LNCAP (cell line): ENCODE measurements around the gene SQSTM1.

Source experiments
- TF ChIP-seq, protein P1 (sequence below): fragments of 450-650 bp; IDR thresholded peaks from 2 replicates; pipeline ENCODE4 v1.5.1; 2017; ENCODE audit warnings: mild to moderate bottlenecking

The SQSTM1 gene

DNA sequence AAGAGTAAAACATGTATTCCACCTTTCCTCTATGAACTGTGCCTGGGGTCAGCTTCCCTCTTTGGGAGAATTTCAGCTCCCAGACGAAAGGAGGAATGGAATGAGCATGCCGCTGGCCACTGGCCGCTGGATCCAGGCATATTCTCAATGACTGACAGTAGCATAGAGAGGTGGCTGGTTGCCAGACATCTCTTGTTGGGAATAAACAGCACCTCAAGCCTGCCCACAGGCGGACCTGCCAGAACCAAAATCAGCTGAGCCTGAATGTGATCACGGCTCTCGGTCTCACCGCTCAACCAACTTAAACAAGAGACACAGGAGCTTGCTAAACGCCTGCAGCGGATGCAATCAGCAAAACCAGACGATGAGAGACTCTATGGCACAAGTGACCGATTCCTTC lies 66.4 kb downstream of the SQSTM1 start:
- TF ChIP-seq, protein P1, sequence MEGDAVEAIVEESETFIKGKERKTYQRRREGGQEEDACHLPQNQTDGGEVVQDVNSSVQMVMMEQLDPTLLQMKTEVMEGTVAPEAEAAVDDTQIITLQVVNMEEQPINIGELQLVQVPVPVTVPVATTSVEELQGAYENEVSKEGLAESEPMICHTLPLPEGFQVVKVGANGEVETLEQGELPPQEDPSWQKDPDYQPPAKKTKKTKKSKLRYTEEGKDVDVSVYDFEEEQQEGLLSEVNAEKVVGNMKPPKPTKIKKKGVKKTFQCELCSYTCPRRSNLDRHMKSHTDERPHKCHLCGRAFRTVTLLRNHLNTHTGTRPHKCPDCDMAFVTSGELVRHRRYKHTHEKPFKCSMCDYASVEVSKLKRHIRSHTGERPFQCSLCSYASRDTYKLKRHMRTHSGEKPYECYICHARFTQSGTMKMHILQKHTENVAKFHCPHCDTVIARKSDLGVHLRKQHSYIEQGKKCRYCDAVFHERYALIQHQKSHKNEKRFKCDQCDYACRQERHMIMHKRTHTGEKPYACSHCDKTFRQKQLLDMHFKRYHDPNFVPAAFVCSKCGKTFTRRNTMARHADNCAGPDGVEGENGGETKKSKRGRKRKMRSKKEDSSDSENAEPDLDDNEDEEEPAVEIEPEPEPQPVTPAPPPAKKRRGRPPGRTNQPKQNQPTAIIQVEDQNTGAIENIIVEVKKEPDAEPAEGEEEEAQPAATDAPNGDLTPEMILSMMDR: no peak
